HG02588 (cell line): ENCODE measurements around the gene SLFNL1.

ENCODE experiments used
- ATAC-seq: cut with Tn5 transposase; IDR thresholded peaks from one replicate; pipeline ENCODE4 v1.9.1; 2021; ENCODE audit warnings: mild to moderate bottlenecking, moderate library complexity; ENCODE audit not compliant: unreplicated experiment

Gene SLFNL1

DNA sequence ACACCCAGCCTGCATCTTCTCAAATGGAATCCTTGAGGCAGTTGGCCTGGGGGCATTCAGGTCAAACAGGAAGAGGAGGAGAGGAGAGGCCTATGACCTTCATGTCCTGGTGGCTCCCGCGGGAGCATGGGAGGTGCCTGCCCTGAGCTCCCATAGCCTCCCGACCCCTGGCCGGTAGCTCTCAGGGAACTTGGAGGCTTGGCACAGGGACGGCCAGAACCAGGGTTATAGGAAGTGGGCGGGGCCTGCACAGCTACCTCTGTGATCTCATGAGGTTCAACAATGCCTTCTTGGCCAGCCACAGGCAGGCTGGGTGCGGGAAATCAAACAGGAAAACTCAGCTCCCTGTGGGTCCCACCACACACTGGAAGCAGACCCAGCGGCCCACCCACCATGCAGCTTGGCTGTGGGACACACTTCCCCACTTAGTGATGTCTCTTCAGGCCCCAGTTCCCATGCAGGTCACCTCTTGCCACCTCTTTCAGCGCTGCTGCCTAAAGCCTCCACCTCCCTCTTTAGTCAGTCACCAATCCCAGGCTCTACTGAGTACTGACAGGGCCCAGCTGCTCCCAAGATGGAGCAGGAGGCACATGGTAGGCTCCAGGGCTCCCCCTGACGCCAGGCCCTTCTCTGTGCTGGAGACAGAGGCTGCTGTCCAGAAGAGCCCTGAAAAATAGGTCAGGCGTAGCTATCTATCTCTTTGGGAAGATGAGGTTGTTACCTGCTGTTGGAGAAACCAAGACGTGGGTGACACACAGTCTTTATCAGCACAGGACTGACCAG is at the start of gene SLFNL1:
TSS of gene SLFNL1 (minus strand) at position 200 of the 783 bp plus-strand sequence. CDS start 1,065 bp downstream, outside the sequence.
- ATAC-seq = no peak

DNA sequence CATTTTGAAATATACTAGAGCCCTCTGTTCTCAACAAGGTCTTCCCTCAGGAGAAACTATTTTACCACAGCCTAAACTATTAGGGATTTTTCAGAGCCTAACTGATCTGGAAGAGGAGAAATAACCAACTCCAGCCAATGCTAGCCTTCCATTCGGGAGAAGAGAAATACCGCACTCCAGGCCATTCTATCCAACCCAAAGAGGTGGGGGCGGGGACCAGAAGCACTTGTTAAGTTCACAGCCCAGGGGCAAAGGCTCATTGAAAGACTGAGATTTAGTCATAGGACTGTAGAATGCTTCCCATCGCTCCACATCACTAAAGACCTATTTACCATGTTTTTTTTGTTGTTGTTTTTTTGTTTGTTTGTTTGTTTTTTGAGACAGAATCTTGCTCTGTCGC is 35.4 kb upstream of the SLFNL1 start:
- ATAC-seq = no peak

- ATAC-seq = no peak
These were observed 31.8 kb upstream of the SLFNL1 start for GRCh38 chr1:41053316-41053715.

GRCh38 chr1:41051022-41051421 is 29.5 kb upstream of the SLFNL1 start:
- no peak for ATAC-seq

DNA sequence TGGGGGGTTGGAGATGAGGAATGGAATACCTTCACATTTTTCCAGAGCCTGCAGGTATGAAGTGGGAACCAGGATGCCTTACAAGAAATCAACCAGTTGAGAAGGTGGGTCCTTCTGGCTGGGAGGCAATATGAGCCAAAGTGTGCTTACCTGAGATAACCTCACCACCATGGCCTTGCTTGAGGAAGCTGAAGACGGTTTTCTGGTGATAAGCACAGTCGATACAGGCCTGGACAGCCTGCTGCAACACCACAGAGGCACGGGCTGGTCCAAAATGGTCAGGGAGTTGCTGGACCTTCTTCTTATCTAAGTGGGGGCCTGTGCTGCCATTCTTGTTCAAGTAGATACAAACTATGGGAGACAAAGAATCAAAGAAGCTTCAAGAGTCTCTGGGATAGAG is 27.0 kb upstream of the SLFNL1 start:
- ATAC-seq = no peak

- no peak for ATAC-seq
These were observed 24.8 kb upstream of the SLFNL1 start for GRCh38 chr1:41046347-41046775.

DNA sequence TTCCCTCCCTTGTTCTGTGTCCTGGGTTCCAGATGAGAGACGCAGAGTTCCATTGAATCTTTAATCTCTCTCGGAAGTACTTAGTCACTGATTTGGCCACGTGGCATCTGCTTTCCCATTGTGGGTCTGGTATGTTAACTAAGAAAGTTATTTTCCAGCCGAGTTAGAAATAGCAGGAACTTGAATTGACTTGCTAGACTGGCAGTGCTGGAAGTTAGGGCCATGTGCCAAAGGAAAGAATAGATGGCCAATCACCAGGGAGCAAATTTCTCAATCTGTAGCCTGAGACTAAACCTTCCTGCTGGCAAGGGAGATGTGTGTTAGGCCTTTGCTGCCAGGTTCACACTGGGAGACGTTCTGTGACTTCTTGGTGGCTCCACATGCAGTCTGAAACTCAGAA is 24.2 kb upstream of the SLFNL1 start:
- ATAC-seq = no peak

DNA sequence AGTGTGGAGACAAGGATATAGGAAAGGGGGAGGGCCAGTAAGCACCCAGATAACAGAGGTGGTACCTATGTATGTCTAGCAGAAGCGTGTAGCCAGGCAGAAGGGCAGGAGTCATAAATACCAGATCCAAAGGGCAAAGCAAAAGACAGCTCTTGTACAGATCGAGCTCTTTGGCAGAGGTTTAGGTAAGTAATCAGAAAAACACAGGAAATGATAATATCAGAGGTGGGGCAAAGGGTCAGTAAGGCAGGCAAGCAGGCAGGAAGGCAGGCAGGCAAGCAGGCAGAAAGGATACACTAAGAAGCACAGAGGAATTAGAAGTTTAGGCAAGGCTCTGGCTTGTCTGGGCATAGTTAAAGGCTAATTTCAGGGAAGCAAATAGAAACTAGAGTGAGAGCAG is 22.7 kb upstream of the SLFNL1 start:
- no peak for ATAC-seq

GRCh38 chr1:41041614-41042270 is 20.2 kb upstream of the SLFNL1 start:
- no peak for ATAC-seq

GRCh38 chr1:41038110-41038509 is 16.6 kb upstream of the SLFNL1 start:
- no peak for ATAC-seq

DNA sequence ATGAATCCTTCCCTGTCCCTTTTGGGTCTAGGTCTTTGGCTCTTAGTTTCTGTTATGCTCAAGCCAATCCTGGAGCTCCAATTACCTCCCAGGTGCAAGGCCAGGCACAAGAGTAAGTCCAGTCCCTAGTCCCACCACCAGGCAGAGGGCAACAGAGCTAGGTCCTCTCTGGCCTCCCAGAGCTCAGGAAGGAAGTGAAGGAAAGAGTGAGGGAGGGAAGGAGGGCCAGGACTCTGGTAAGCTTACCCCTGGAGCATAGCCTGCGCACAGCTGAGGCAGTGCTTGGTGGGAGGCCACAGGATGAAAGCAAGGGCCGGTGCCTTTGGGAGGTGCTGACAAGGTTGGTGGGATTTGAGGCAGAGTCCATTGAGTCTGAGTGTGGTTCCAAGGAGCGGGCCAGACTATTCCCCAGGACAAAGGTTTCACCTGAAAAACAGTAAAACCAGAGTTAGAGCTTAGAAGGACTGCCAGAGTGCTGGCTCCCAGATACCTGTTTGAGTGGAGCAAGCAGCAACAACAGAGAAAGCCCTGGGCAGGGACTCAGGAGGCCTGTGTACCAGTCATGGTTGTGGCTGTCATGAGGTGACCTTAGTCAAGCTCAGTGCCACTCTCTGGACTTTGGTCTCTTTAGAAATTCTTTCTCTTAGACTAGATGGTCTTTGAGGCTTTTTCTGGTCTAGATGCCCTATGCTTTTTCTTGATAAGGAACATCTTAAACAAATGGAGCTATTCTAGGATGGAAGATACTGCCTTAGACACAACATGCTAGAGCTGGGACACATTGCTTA is 15.8 kb upstream of the SLFNL1 start:
- ATAC-seq = no peak

DNA sequence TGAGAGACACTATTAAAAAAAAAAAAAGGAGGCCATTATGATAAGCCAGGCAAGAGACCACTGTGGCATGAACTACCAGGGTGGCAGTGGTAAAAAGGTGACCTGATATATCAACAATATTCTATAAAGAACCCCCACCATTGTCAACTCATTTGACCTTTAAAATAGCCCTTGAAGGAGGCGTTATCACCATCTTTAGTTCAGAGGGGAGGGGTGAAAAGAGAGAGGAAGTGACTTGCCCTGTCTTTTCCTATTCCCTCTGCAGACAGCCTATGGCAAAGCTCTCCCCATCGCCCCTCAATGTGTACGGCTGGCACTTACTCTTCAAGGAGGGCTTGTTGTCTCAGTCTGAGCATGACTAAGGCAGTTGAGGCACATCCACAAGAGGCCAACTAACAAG is 11.7 kb upstream of the SLFNL1 start:
- ATAC-seq = no peak

DNA sequence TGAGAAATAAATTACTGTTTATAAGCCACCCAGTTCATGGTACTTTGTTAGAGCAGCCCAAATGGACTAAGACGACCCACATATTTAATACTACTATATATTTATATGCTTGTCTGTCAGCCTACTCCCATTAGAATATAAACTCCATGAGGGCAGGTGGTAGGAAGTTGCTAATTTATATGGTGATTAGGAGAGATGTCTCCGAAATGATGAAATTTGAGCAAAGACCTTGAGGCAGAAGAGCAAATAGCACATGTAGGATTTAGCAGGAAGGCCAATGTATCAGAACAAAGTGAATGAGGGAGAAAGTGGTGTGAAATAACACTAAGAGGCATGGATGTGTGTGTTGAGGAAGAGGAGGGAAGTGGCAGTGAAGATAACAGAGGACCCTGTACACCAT is 10.6 kb upstream of the SLFNL1 start:
- no peak for ATAC-seq

- no peak for ATAC-seq
These were observed 9.5 kb upstream of the SLFNL1 start for GRCh38 chr1:41030872-41031616.

DNA sequence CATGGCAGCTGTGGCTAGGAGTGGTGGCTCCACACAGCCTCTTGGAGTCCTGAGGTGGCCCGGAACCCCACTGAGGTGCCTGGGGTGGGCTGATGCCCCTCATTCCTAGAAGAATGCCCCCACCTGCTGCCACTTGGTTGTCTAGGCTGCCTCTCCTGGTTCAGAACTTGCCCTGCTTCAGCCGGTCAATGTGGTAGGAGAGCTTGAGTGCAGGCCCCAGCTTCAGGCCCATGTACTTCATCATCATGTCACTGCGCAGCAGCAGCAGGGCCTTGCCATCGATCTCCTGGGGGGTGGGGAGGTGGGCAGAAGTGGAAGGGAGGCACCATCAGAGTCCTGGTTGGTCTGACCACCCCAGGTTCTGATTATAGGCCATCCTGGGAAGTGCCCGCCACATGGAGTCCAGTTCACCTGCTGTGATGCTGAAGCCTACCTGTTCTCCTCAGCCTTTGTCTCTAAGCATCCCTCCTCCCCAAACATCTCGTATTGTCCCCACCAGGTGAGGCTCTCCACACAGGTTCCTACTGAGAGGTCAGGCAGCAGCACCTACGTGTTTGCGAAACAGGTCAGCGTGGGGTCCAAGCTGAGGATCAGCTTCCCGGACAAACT is 6.6 kb upstream of the SLFNL1 start:
- no peak for ATAC-seq

- no peak for ATAC-seq
These were observed 4.7 kb upstream of the SLFNL1 start for GRCh38 chr1:41025979-41026819.

DNA sequence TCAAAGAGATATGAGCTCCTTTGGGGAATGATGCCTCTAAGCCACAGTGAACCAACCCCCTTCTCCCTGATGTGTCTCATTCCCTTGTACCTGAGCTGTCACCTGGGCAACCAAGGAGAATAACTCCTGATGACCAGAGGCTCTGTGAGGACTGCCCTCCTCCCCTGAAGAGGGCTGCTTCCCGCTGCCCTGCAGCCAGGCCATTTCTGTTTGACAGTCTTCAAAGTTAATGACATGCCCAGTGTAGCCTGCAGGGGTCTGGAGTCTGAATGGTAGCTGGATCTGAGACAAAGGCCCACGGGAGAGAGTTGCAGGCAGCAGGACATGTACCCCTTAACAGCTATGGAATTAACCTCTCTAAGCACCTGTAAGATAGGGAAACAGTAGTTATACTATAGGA is 3.4 kb upstream of the SLFNL1 start:
- ATAC-seq = no peak

DNA sequence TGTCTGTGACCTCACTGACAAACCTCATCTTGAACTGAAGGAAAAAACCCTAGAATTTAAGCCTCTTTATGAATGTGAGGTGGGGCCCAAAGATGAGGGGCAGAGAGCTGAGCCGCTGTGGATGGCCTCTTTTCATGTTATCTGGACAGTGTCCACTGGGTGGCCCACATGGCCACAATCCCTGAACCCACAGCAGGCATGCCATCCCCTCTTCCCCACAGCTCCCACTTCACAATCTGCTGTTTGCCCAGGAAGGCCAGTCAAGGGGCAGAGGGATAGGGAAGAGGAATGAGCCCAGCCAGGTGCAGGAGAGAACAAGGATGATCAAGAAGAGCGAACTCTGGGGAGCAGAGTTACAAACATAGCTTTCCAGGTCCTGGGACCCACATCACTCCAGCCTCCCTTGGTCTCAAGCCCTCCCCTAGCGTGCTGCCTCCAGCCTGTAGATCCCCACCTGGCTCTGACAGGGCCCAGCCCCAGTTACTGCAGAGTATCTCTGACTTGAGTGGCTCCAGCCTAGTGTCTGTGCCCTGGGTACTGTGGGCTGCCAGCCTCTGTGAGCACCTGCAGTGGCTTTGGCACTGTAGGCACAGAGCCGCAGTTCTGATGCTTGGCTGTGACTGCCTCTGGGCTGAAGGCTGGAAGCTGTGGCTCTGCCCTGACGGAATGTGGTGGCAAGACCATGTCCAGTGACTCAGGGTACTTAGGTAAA is 1.9 kb upstream of the SLFNL1 start:
- ATAC-seq = no peak

DNA sequence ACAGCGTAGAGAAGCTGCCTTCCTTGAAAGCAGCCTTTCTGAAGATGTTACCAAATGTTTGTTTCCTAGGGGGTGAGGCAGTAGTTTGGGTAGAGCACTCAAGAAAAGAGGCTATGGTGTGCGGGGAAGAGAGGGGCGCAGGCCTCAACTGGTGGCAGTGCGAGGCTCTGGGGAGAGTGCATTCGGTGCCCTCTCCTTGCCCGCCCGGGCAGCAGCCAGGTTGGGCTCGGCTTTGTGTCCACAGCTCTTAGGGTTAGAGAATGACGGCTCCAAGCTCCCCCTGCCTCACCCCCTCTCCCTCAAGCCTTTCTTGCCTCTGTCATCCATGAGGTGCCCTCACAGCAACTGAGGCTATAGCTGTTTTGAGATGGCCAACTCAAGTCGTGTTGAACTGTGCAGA is 899 bp upstream of the SLFNL1 start:
- no peak for ATAC-seq
